ENCODE data around the gene ZNF625.

Gene ZNF625

GRCh38 chr19:12156223-12157058 is at the start of gene ZNF625:
ZNF625 (minus strand) TSS chr19:12156734; CDS start chr19:12156558, 176 bp downstream.
- peak; percentile 27 for DNase-seq (ENCODE audit: low read depth, low spot score)

GRCh38 chr19:12205296-12205695 is 48.8 kb upstream of the ZNF625 start:
- DNase-seq (ENCODE audit: low read depth, low spot score) = no peak
- no peak overlapping the region for H3K27ac ChIP-seq

More at GRCh38 chr19:12156223-12157058, at the start of gene ZNF625:
- H3K27ac ChIP-seq = peak within 1 kb of the TSS; percentile 11

- no peak for DNase-seq (ENCODE audit: low read depth, low spot score)
- H3K27ac ChIP-seq = no peak overlapping the region
Measured at GRCh38 chr19:12202250-12202649, 45.7 kb upstream of the ZNF625 start.

- H3K27ac ChIP-seq = no peak overlapping the region
- no peak for DNase-seq (ENCODE audit: low read depth, low spot score)
Measured at GRCh38 chr19:12199757-12200419, 43.4 kb upstream of the ZNF625 start.

GRCh38 chr19:12198136-12198535 is 41.6 kb upstream of the ZNF625 start:
- DNase-seq (ENCODE audit: low read depth, low spot score) = no peak
- H3K27ac ChIP-seq = no peak overlapping the region

GRCh38 chr19:12194827-12195731 is 38.5 kb upstream of the ZNF625 start:
- peak overlapping the region; percentile 11 for H3K27ac ChIP-seq
- peak; percentile 14 for DNase-seq (ENCODE audit: low read depth, low spot score)

GRCh38 chr19:12187625-12188024 is 31.1 kb upstream of the ZNF625 start:
- DNase-seq (ENCODE audit: low read depth, low spot score) = no peak
- H3K27ac ChIP-seq = no peak overlapping the region

- no peak for DNase-seq (ENCODE audit: low read depth, low spot score)
- H3K27ac ChIP-seq = no peak overlapping the region
Measured at GRCh38 chr19:12180377-12180776, 23.8 kb upstream of the ZNF625 start.

GRCh38 chr19:12166626-12167025 is 10.1 kb upstream of the ZNF625 start:
- H3K27ac ChIP-seq = no peak overlapping the region
- no peak for DNase-seq (ENCODE audit: low read depth, low spot score)

GRCh38 chr19:12163826-12164225 is 7.3 kb upstream of the ZNF625 start:
- H3K27ac ChIP-seq = peak overlapping the region; percentile 93
- no peak for DNase-seq (ENCODE audit: low read depth, low spot score)

- peak; percentile 83 for DNase-seq (ENCODE audit: low read depth, low spot score)
Measured at GRCh38 chr19:12162882-12163806, 6.6 kb upstream of the ZNF625 start, which contains the start of gene ZNF136. ZNF136 (plus strand) TSS chr19:12163096; CDS start chr19:12163204, 108 bp downstream.

GRCh38 chr19:12162513-12162881 is 6.0 kb upstream of the ZNF625 start:
- DNase-seq (ENCODE audit: low read depth, low spot score) = no peak
- peak overlapping the region; percentile 93 for H3K27ac ChIP-seq

More at GRCh38 chr19:12162882-12163806, 6.6 kb upstream of the ZNF625 start, which contains the start of gene ZNF136:
- H3K27ac ChIP-seq = peak within 1 kb of the TSS; percentile 93

GRCh38 chr19:12159773-12160414 is 3.4 kb upstream of the ZNF625 start:
- DNase-seq (ENCODE audit: low read depth, low spot score) = no peak

GRCh38 chr19:12155324-12155860 is 1.1 kb downstream of the ZNF625 start:
- H3K27ac ChIP-seq = peak overlapping the region; percentile 11
- DNase-seq (ENCODE audit: low read depth, low spot score) = no peak

More at GRCh38 chr19:12159773-12160414, 3.4 kb upstream of the ZNF625 start:
- no peak overlapping the region for H3K27ac ChIP-seq

GRCh38 chr19:12145348-12145747 is 11.2 kb downstream of the ZNF625 start:
- DNase-seq (ENCODE audit: low read depth, low spot score) = no peak
- H3K27ac ChIP-seq = no peak overlapping the region

GRCh38 chr19:12141405-12141736 is 15.2 kb downstream of the ZNF625 start:
- DNase-seq (ENCODE audit: low read depth, low spot score) = no peak

GRCh38 chr19:12140545-12141404 is 15.8 kb downstream of the ZNF625 start:
- no peak overlapping the region for H3K27ac ChIP-seq
- peak; percentile 27 for DNase-seq (ENCODE audit: low read depth, low spot score)

More at GRCh38 chr19:12141405-12141736, 15.2 kb downstream of the ZNF625 start:
- H3K27ac ChIP-seq = no peak overlapping the region
